HTERT RPE-1 (cell line): Measurements from ENCODE around the gene GLI1.
"Not testable (repeated sequence)": the region's sequence is repeated elsewhere in the genome, so short reads cannot be mapped to it uniquely, and the experiment has no call there.

ENCODE experiments used
- in situ Hi-C: fragments of 300-500 bp; cut with MboI; formaldehyde crosslinking; loops from 4 replicates; pipeline ENCODE4 v1.14.3; 2020; ENCODE audit warnings: low sequenced_read_pairs

GLI1 gene

GRCh38 chr12:57441393-57441792 lies 18.2 kb upstream of the GLI1 start:
- in situ Hi-C loops: not testable (repeated sequence)

- in situ Hi-C loops: no loop called here
Measured at GRCh38 chr12:57441846-57442427, 17.6 kb upstream of the GLI1 start.

GRCh38 chr12:57444337-57444736 lies 15.2 kb upstream of the GLI1 start:
- in situ Hi-C loops: not testable (repeated sequence)

- in situ Hi-C loops: no loop called here
Measured at GRCh38 chr12:57444744-57445143, 14.8 kb upstream of the GLI1 start.

- in situ Hi-C loops: no loop called here
Measured at GRCh38 chr12:57446292-57446960, 13.2 kb upstream of the GLI1 start.

GRCh38 chr12:57448669-57449068 lies 10.9 kb upstream of the GLI1 start:
- in situ Hi-C loops: no loop called here

GRCh38 chr12:57449375-57449774 lies 10.2 kb upstream of the GLI1 start:
- in situ Hi-C loops: no loop called here

GRCh38 chr12:57450057-57450456 lies 9.5 kb upstream of the GLI1 start:
- in situ Hi-C loops: no loop called here

- in situ Hi-C loops: no loop called here
Measured at GRCh38 chr12:57451233-57451778, 8.3 kb upstream of the GLI1 start.

- in situ Hi-C loops: no loop called here
Measured at GRCh38 chr12:57452181-57452936, 7.2 kb upstream of the GLI1 start.

GRCh38 chr12:57452937-57453509 lies 6.6 kb upstream of the GLI1 start:
- in situ Hi-C loops: no loop called here

- in situ Hi-C loops: no loop called here
Measured at GRCh38 chr12:57454213-57454565, 5.4 kb upstream of the GLI1 start.

GRCh38 chr12:57454566-57455373 lies 4.8 kb upstream of the GLI1 start, which contains the start of gene INHBE:
Gene INHBE, plus strand, starts transcription at chr12:57455307. Its CDS starts 230 bp downstream, at chr12:57455537.
- in situ Hi-C loops: no loop called here

GRCh38 chr12:57455374-57456144 lies 4.0 kb upstream of the GLI1 start:
- in situ Hi-C loops: no loop called here

- in situ Hi-C loops: no loop called here
Measured at GRCh38 chr12:57456145-57456700, 3.4 kb upstream of the GLI1 start.

- in situ Hi-C loops: no loop called here
Measured at GRCh38 chr12:57456737-57457490, 2.7 kb upstream of the GLI1 start.

- in situ Hi-C loops: no loop called here
Measured at GRCh38 chr12:57458665-57459054, 925 bp upstream of the GLI1 start.

GRCh38 chr12:57459055-57459749 lies 383 bp upstream of the GLI1 start:
- in situ Hi-C loops: no loop called here
